Astrocyte (in vitro differentiated cells and primary cell): ENCODE results near the gene OPRD1. TPM values are rescaled to one million over a fixed set of nuclear protein-coding genes. Genes with fewer than 3 reads are reported as not detected.
A peak's percentile ranks its signal among the peaks of the same experiment; 100 is the strongest.

Source experiments
- DNase-seq: peaks from one replicate; pipeline ENCODE4 v3.0.0-alpha.2; 2010; ENCODE audit warnings: low read depth
- FAIRE-seq: peaks from 2 replicates; lab custom pipeline; 2011; peaks lifted over from hg19 to GRCh38; lab: Jason Lieb, UNC
- H2AFZ ChIP-seq: 2 replicates; pipeline ENCODE4 v1.6.0; 2012; ENCODE audit warnings: low read depth, low read length, inconsistent platforms
- H3K27ac ChIP-seq: 2 replicates; pipeline ENCODE4 v1.5.1; 2011; ENCODE audit warnings: low read depth, low read length, inconsistent platforms
- H3K27me3 ChIP-seq: 2 replicates; pipeline ENCODE4 v1.6.0; 2011; ENCODE audit warnings: low read length, inconsistent platforms; ENCODE audit not compliant: insufficient read depth
- H3K36me3 ChIP-seq: 2 replicates; pipeline ENCODE4 v1.5.1; 2011; ENCODE audit warnings: low read length, inconsistent platforms; ENCODE audit not compliant: insufficient read depth
- H3K4me1 ChIP-seq: 2 replicates; pipeline ENCODE4 v1.5.1; 2011; ENCODE audit warnings: low read length, inconsistent platforms; ENCODE audit not compliant: insufficient read depth
- H3K4me2 ChIP-seq: 2 replicates; pipeline ENCODE4 v1.6.0; 2012; ENCODE audit warnings: low read length, inconsistent platforms
- H3K4me3 ChIP-seq: 2 replicates; pipeline ENCODE4 v1.5.1; 2011; ENCODE audit warnings: low read depth, mild to moderate bottlenecking, low read length, inconsistent platforms; ENCODE audit not compliant: insufficient read depth
- H3K79me2 ChIP-seq: 2 replicates; pipeline ENCODE4 v1.6.0; 2012; ENCODE audit warnings: mild to moderate bottlenecking, low read length, inconsistent platforms; ENCODE audit not compliant: insufficient read depth
- H3K9ac ChIP-seq: 2 replicates; pipeline ENCODE4 v1.6.0; 2012; ENCODE audit warnings: mild to moderate bottlenecking, low read length, inconsistent platforms
- H3K9me3 ChIP-seq: 2 replicates; pipeline ENCODE4 v1.5.1; 2012; ENCODE audit warnings: low read depth, mild to moderate bottlenecking, low read length, inconsistent platforms; ENCODE audit not compliant: insufficient read depth
- H4K20me1 ChIP-seq: 2 replicates; pipeline ENCODE4 v1.6.0; 2012; ENCODE audit warnings: low read length, inconsistent platforms; ENCODE audit not compliant: insufficient read depth
- H3K27ac Mint-ChIP-seq: one replicate; pipeline ENCODE4 v1.8.0; 2021; ENCODE audit warnings: mild to moderate bottlenecking, mixed read lengths; ENCODE audit not compliant: unreplicated experiment
- H3K27me3 Mint-ChIP-seq: one replicate; pipeline ENCODE4 v1.8.0; 2021; ENCODE audit warnings: low read depth, mixed read lengths; ENCODE audit not compliant: unreplicated experiment
- H3K36me3 Mint-ChIP-seq: one replicate; pipeline ENCODE4 v1.8.0; 2021; ENCODE audit warnings: low read depth, mixed read lengths; ENCODE audit not compliant: unreplicated experiment
- H3K4me1 Mint-ChIP-seq: one replicate; pipeline ENCODE4 v1.8.0; 2021; ENCODE audit warnings: low read depth, mixed read lengths; ENCODE audit not compliant: unreplicated experiment
- H3K4me3 Mint-ChIP-seq: one replicate; pipeline ENCODE4 v1.8.0; 2021; ENCODE audit warnings: mild to moderate bottlenecking, moderate library complexity, mixed read lengths; ENCODE audit not compliant: unreplicated experiment
- H3K9me3 Mint-ChIP-seq: one replicate; pipeline ENCODE4 v1.8.0; 2021; ENCODE audit warnings: mild to moderate bottlenecking, mixed read lengths; ENCODE audit not compliant: unreplicated experiment
- EZH2 ChIP-seq: IDR thresholded peaks from 2 replicates; pipeline ENCODE4 v1.6.1; 2012; ENCODE audit warnings: mild to moderate bottlenecking, low read length, inconsistent platforms; ENCODE audit not compliant: insufficient read depth
- total RNA-seq: library from RNA; stranded (reverse); gene quantifications from 2 replicates; pipeline ENCODE4 v1.2.1, GENCODE V29; 2021
- TF ChIP-seq, protein P1 (sequence below): IDR thresholded peaks from 2 replicates; pipeline ENCODE4 v1.5.1; 2011; ENCODE audit warnings: low read depth, mild to moderate bottlenecking, inconsistent platforms, low read length, moderate library complexity; ENCODE audit not compliant: insufficient read depth

The OPRD1 gene
- total RNA-seq, 1 donor from 2014 or later: 1.2 TPM

DNA sequence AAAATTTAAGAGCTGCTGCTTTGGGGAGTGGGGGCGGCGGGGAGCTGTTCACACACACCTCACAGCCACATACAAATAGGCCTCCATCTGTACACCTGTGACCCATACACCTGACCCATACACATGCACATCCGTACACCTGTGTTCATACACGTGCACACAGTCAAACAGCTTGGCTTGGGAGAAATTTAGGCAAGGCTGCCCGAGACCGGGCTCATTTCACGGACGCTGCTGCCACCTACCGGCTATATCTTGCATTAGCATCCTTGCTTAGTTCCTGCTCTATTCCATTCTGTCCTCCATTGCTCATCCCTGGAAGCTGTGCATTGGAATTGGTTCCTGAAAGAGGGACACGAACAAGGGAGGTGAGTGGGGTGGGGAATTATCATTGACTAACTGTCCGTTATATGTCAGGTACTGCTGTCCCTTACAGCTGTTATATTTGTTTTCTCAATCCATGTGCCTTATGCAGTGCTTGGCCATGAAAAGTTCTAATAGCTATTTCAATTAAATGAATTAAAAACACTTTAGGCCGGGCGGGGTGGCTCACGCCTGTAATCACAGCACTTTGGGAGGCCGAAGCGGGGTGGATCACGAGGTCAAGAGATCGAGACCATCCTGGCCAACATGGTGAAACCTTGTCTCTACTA lies 65.3 kb downstream of the OPRD1 start:
- Histone ChIP-seq H3K27ac (no peak overlapping the region), H3K4me3 (no peak overlapping the region), H3K4me2 (no peak overlapping the region), H4K20me1 (no peaks in the 10 kb centered on the region), H2AFZ (no peak overlapping the region), H3K9ac (no peak overlapping the region), H3K27me3 (no peaks in the 10 kb centered on the region), H3K79me2 (no peaks in the 10 kb centered on the region), H3K9me3 (no peaks in the 10 kb centered on the region), H3K36me3 (no peaks in the 10 kb centered on the region), H3K4me1 (no peaks in the 10 kb centered on the region)
- peaks cover 3% of the 10 kb centered on the region for H3K27me3 Mint-ChIP-seq
- peaks cover 3% of the 10 kb centered on the region for H3K4me1 Mint-ChIP-seq
- no peak for DNase-seq
- H3K9me3 Mint-ChIP-seq: no peaks in the 10 kb centered on the region
- TF ChIP-seq, protein P1, sequence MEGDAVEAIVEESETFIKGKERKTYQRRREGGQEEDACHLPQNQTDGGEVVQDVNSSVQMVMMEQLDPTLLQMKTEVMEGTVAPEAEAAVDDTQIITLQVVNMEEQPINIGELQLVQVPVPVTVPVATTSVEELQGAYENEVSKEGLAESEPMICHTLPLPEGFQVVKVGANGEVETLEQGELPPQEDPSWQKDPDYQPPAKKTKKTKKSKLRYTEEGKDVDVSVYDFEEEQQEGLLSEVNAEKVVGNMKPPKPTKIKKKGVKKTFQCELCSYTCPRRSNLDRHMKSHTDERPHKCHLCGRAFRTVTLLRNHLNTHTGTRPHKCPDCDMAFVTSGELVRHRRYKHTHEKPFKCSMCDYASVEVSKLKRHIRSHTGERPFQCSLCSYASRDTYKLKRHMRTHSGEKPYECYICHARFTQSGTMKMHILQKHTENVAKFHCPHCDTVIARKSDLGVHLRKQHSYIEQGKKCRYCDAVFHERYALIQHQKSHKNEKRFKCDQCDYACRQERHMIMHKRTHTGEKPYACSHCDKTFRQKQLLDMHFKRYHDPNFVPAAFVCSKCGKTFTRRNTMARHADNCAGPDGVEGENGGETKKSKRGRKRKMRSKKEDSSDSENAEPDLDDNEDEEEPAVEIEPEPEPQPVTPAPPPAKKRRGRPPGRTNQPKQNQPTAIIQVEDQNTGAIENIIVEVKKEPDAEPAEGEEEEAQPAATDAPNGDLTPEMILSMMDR: peak; percentile 97
- TF ChIP-seq EZH2: no peak
- peak; percentile 76 for FAIRE-seq
- H3K4me3 Mint-ChIP-seq: no peak overlapping the region
- no peak overlapping the region for H3K27ac Mint-ChIP-seq
- H3K36me3 Mint-ChIP-seq: no peaks in the 10 kb centered on the region

DNA sequence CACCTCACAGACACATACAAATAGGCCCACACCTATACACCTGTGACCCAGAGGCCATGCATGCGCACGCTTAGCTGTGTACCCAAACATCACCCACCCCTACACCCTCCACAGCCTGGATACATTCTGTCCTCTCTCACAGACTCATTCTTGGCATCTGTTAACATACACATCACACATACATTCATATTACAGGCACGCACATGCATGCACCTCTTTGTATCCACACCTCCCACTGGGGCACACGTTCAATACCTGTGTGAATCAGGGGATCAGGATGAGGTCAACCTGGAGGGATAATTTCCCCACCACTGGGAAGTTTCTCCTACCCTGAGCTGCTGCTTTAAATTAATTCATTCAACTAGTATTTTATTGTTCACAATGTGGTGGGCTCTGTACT lies 66.8 kb downstream of the OPRD1 start:
- Histone ChIP-seq H3K4me3 (no peak overlapping the region), H4K20me1 (no peaks in the 10 kb centered on the region), H3K4me1 (peaks cover 3% of the 10 kb centered on the region), H3K9ac (no peak overlapping the region), H3K4me2 (no peak overlapping the region), H3K27ac (no peak overlapping the region), H3K9me3 (no peaks in the 10 kb centered on the region), H3K27me3 (no peaks in the 10 kb centered on the region), H3K36me3 (no peaks in the 10 kb centered on the region), H3K79me2 (no peaks in the 10 kb centered on the region), H2AFZ (no peak overlapping the region)
- FAIRE-seq: no peak
- DNase-seq: no peak
- Mint-ChIP-seq H3K36me3 (no peaks in the 10 kb centered on the region), H3K27me3 (peaks cover 3% of the 10 kb centered on the region), H3K4me3 (no peak overlapping the region), H3K4me1 (peaks cover 4% of the 10 kb centered on the region), H3K27ac (no peak overlapping the region), H3K9me3 (no peaks in the 10 kb centered on the region)
- no peak for TF ChIP-seq EZH2
- TF ChIP-seq, protein P1: no peak

DNA sequence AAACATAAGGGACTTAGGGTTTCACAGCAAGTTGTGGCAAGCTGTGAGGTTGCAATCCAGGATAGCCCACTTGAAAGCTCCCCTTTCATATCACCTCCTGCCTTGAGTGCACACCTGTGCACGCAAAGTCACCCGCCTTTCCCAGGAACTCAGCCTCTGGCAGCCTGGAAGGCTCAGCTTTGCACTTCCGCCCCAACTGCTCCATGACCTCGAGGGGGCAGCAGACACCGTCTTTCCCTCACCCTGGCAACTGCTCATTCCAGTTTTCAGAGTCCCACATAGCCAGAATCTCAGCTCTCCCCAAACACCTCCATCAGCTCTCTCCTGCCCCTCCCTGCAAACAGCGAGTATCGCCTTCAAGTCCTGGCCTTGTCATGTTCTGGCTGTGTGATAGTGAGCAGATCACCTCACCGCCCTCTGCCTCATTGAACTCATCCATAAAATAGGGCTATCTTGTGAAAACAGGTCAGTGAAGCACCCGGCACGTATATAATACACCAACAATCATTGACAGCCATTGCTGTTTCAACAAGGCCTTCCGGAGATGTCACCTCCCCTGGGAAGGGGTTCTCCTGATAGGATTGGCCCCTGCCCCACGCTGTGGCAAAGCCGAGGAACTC lies 70.1 kb downstream of the OPRD1 start:
- peaks cover 13% of the 10 kb centered on the region for H3K4me1 ChIP-seq
- H3K4me2 ChIP-seq: no peak overlapping the region
- Mint-ChIP-seq H3K27me3 (peaks cover 2% of the 10 kb centered on the region), H3K4me1 (peaks cover 15% of the 10 kb centered on the region), H3K4me3 (no peak overlapping the region), H3K36me3 (peaks cover 1% of the 10 kb centered on the region), H3K9me3 (no peaks in the 10 kb centered on the region), H3K27ac (no peak overlapping the region)
- DNase-seq (peak; percentile 59), FAIRE-seq (no peak)
- H3K27ac ChIP-seq: no peak overlapping the region
- H3K4me3 ChIP-seq: no peak overlapping the region
- no peaks in the 10 kb centered on the region for H3K79me2 ChIP-seq
- peak overlapping the region; percentile 65 for H2AFZ ChIP-seq
- no peak overlapping the region for H3K9ac ChIP-seq
- no peaks in the 10 kb centered on the region for H3K9me3 ChIP-seq
- no peaks in the 10 kb centered on the region for H4K20me1 ChIP-seq
- TF ChIP-seq, protein P1: peak; percentile 89
- TF ChIP-seq EZH2: no peak
- no peaks in the 10 kb centered on the region for H3K27me3 ChIP-seq
- H3K36me3 ChIP-seq: no peaks in the 10 kb centered on the region
